GM21423 (cell line): ENCODE data around the gene HOXD1.

Experiments used
- ATAC-seq: cut with Tn5 transposase; IDR thresholded peaks from one replicate; pipeline ENCODE4 v1.9.1; 2021; ENCODE audit warnings: mild to moderate bottlenecking, moderate library complexity; ENCODE audit not compliant: unreplicated experiment

The HOXD1 gene

GRCh38 chr2:176234940-176235339 lies 46.5 kb downstream of the HOXD1 start:
- no peak for ATAC-seq

- no peak for ATAC-seq
Measured at GRCh38 chr2:176237456-176237855, 49.0 kb downstream of the HOXD1 start.

DNA sequence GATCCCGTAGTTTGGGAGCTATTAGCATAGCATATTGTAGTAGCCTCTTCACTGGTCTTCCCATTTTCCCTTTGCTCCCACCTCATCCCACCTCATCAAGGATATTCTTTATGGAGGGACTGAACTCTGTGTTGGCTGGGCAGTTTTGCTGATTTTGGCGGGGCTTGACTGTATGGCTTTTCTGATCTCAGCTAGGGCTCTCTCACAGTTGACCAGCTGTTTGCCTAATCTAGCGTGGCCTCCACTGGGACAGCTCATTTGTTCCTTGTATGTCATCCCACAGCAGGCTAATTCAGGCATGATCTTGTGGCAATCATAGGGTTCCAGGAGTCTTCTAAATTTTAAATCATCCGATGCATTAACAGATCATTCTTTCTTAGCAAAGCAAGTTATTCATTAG lies 50.6 kb downstream of the HOXD1 start:
- no peak for ATAC-seq

DNA sequence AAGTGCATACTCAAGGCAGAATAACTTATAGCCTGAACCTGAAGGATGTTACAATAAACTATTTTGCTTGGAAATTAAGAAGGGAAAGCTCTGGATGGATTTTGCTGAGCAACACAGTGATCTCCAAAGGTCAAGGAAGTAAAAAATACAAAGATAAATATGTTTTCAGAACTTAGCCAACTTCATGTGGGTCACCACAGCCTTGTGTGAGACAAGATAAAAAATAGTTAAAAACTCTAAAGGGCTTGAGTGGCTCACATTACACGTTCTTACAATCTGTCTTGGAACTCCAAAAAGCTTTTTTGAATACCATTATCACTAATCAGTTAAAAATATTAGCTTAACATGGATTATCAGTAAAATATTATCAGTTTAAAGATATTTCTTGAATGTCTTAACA lies 51.8 kb downstream of the HOXD1 start:
- ATAC-seq = no peak
